Natural killer cell (primary cell): Measurements from ENCODE around the gene MICAL2. TPM values are rescaled to one million over a fixed set of nuclear protein-coding genes. Genes with fewer than 3 reads are reported as not detected.

Experiments used
- ATAC-seq, 3 donors: fragments of 150-1000 bp in 2 of 3; fragments of 200-7000 bp in 1 of 3; cut with Tn5 transposase; 1 replicate in 1 of 3; 2 replicates in 2 of 3; pipeline ENCODE4 v1.10.0; 2021; ENCODE audit warnings: mild to moderate bottlenecking in 2 of 3, moderate library complexity in 2 of 3
- DNase-seq, 2 donors: peaks; one replicate each; pipeline versions ENCODE4 v3.0.0 to v3.0.0-alpha.2; 2013 to 2021; ENCODE audit warnings: mixed read lengths in 1 of 2
- H3K27ac ChIP-seq: one replicate; pipeline ENCODE4 v1.5.1; 2013; ENCODE audit warnings: mild to moderate bottlenecking, low read length
- H3K27me3 ChIP-seq: one replicate; pipeline ENCODE4 v1.6.1; 2013; ENCODE audit warnings: low read length; ENCODE audit not compliant: control insufficient read depth, insufficient read depth
- H3K36me3 ChIP-seq: one replicate; pipeline ENCODE4 v1.6.1; 2013; ENCODE audit warnings: low read length; ENCODE audit not compliant: control insufficient read depth, insufficient read depth
- H3K4me1 ChIP-seq: one replicate; pipeline ENCODE4 v1.6.1; 2013; ENCODE audit warnings: low read length; ENCODE audit not compliant: control insufficient read depth, insufficient read depth
- H3K4me3 ChIP-seq: one replicate; pipeline ENCODE4 v1.5.1; 2013; ENCODE audit warnings: low read length
- H3K9me3 ChIP-seq: one replicate; pipeline ENCODE4 v1.6.1; 2013; ENCODE audit warnings: low read length; ENCODE audit not compliant: control insufficient read depth, insufficient read depth
- H3K27ac Mint-ChIP-seq, 2 donors: one replicate each; pipeline ENCODE4 v1.8.0; 2022; ENCODE audit warnings: mild to moderate bottlenecking in 2 of 2, mixed read lengths in 2 of 2, moderate library complexity in 1 of 2
- H3K27me3 Mint-ChIP-seq, 2 donors: one replicate each; pipeline ENCODE4 v1.8.0; 2022; ENCODE audit warnings: low read depth in 2 of 2, mixed read lengths in 2 of 2
- H3K36me3 Mint-ChIP-seq: one replicate; pipeline ENCODE4 v1.8.0; 2022; ENCODE audit warnings: mixed read lengths
- H3K4me1 Mint-ChIP-seq, 2 donors: one replicate each; pipeline ENCODE4 v1.8.0; 2022; ENCODE audit warnings: mixed read lengths in 2 of 2
- H3K4me3 Mint-ChIP-seq: one replicate; pipeline ENCODE4 v1.8.0; 2022; ENCODE audit warnings: mild to moderate bottlenecking, moderate library complexity, mixed read lengths
- H3K9me3 Mint-ChIP-seq, 2 donors: one replicate each; pipeline ENCODE4 v1.8.0; 2022; ENCODE audit warnings: mixed read lengths in 2 of 2
- CTCF ChIP-seq: fragments of 200-600 bp; IDR thresholded peaks from one replicate; pipeline ENCODE4 v1.8.0; 2022; ENCODE audit warnings: antibody characterized with exemption
- WGBS: methylation state at CpG from one replicate; pipeline ENCODE4 v1.1.7; 2013; ENCODE audit warnings: missing lambda C conversion rate; ENCODE audit not compliant: insufficient coverage; 5-methylcytosine and 5-hydroxymethylcytosine counted together
- intact Hi-C: fragments of 100-400 bp; cut with micrococcal nuclease; formaldehyde crosslinking; loops from one replicate; pipeline ENCODE4 v1.14.2; 2022
- total RNA-seq, 4 donors: library from RNA; stranded (reverse); fragments of 120-200 nt in 1 of 4; gene quantifications; one replicate each; pipeline versions ENCODE4 v1.2.3 to v1.2.4, GENCODE V29; 2013 to 2022

MICAL2 gene
- total RNA-seq, 3 donors from 2014 or later (not counting 1 experiment from before 2014, with no cell fraction given), result 54.6 to 68.6 (median 57.4) TPM

- H3K27ac Mint-ChIP-seq, result no peak overlapping the region
- 93% methylated on average over 2 of the region's 3 CpGs for WGBS
- no peaks in the 10 kb centered on the region for H3K9me3 Mint-ChIP-seq
Measured at GRCh38 chr11:12148466-12148865, 38.1 kb downstream of the MICAL2 start.

GRCh38 chr11:12148882-12149281 lies 38.5 kb downstream of the MICAL2 start:
- peaks cover 0 to 5% of the 10 kb centered on the region in 2 donors for H3K27me3 Mint-ChIP-seq
- Histone ChIP-seq H3K9me3 (no peaks in the 10 kb centered on the region), H3K36me3 (no peaks in the 10 kb centered on the region), H3K27me3 (no peaks in the 10 kb centered on the region), H3K4me3 (no peak overlapping the region), H3K27ac (no peak overlapping the region), H3K4me1 (peaks cover 12% of the 10 kb centered on the region)
- ATAC-seq (no peak), DNase-seq (no peak)
- peaks cover 13 to 40% of the 10 kb centered on the region in 2 donors for H3K4me1 Mint-ChIP-seq
- no peaks in the 10 kb centered on the region for H3K36me3 Mint-ChIP-seq
- TF ChIP-seq CTCF, result no peak
- intact Hi-C loops, result no loop called here
- no peak overlapping the region for H3K4me3 Mint-ChIP-seq
- H3K27ac Mint-ChIP-seq, result peak overlapping the region in 1 of 2 donors; percentile 42
- no peaks in the 10 kb centered on the region for H3K9me3 Mint-ChIP-seq
- 98% methylated on average over 4 of the region's 4 CpGs for WGBS

More at GRCh38 chr11:12148466-12148865, 38.1 kb downstream of the MICAL2 start:
- Mint-ChIP-seq H3K27me3 (peaks cover 0 to 5% of the 10 kb centered on the region in 2 donors), H3K36me3 (no peaks in the 10 kb centered on the region), H3K4me3 (no peak overlapping the region), H3K4me1 (peaks cover 13 to 40% of the 10 kb centered on the region in 2 donors)
- H3K27ac ChIP-seq, result no peak overlapping the region
- TF ChIP-seq CTCF, result no peak
- ATAC-seq, result no peak
- no peak overlapping the region for H3K4me3 ChIP-seq
- no peaks in the 10 kb centered on the region for H3K9me3 ChIP-seq
- no peak for DNase-seq
- no peaks in the 10 kb centered on the region for H3K36me3 ChIP-seq
- H3K4me1 ChIP-seq, result peaks cover 12% of the 10 kb centered on the region
- intact Hi-C loops, result no loop called here
- H3K27me3 ChIP-seq, result no peaks in the 10 kb centered on the region

GRCh38 chr11:12149672-12150225 lies 39.4 kb downstream of the MICAL2 start:
- Histone ChIP-seq H3K27ac (no peak overlapping the region), H3K9me3 (no peaks in the 10 kb centered on the region), H3K36me3 (peaks cover 4% of the 10 kb centered on the region), H3K27me3 (no peaks in the 10 kb centered on the region), H3K4me1 (peaks cover 7% of the 10 kb centered on the region), H3K4me3 (no peak overlapping the region)
- no peaks in the 10 kb centered on the region for H3K9me3 Mint-ChIP-seq
- WGBS, result 51% methylated on average over 5 of the region's 6 CpGs
- peaks cover 10 to 41% of the 10 kb centered on the region in 2 donors for H3K4me1 Mint-ChIP-seq
- intact Hi-C loops, result no loop called here
- H3K4me3 Mint-ChIP-seq, result no peak overlapping the region
- ATAC-seq (no peak), DNase-seq (no peak)
- peaks cover 0 to 5% of the 10 kb centered on the region in 2 donors for H3K27me3 Mint-ChIP-seq
- no peak for TF ChIP-seq CTCF
- no peaks in the 10 kb centered on the region for H3K36me3 Mint-ChIP-seq
- peak overlapping the region in 1 of 2 donors; percentile 42 for H3K27ac Mint-ChIP-seq
